HG02852 (cell line): ENCODE measurements around the gene PLCD3.
"Not testable (repeated sequence)": the region's sequence is repeated elsewhere in the genome, so short reads cannot be mapped to it uniquely, and the experiment has no call there.

Source experiments
- ATAC-seq: cut with Tn5 transposase; IDR thresholded peaks from one replicate; pipeline ENCODE4 v1.9.1; 2021; ENCODE audit warnings: mild to moderate bottlenecking, moderate library complexity; ENCODE audit not compliant: unreplicated experiment

Gene PLCD3

DNA sequence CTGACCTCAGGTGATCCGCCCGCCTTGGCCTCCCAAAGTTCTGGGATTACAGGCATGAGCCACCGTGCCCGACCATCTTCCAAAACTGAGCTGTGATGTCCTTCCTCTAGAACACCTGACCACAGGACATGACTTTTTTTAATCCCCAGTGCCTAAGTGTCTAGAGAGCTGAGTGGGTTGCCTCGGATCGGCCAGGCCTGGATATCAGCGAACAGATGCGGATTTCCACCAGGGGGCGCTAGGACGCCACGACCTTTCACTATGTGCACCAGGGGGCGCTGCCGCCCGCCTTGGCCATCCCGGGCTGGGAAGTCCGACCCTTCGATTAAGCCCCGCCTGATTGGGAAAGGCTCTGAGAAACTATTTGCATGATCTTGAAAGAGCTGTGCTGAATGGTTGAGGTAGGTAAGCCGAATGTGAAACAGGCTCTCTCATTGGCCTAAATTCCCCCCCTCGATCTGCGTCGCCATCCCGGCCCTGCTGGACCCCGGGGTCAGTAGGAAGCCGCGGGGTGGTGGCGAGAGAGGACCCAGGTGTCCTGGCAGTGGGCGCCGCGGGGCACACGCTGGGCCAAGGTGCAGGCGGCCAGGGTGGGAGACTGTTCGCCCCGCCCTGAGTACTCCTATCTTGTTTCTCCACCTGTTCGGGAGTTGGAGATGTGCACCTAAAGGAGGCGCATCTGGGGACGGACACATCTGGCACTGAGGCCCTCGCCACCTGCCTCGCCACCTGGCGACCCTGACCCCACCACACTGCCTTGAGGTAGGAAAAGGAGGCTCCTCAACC, 3.1 kb upstream of the PLCD3 start, which contains the start of gene ACBD4:
TSS of gene ACBD4 (plus strand) at position 496 of the 786 bp plus-strand sequence. CDS start 458 bp downstream, outside the sequence.
- peak; percentile 70 for ATAC-seq

DNA sequence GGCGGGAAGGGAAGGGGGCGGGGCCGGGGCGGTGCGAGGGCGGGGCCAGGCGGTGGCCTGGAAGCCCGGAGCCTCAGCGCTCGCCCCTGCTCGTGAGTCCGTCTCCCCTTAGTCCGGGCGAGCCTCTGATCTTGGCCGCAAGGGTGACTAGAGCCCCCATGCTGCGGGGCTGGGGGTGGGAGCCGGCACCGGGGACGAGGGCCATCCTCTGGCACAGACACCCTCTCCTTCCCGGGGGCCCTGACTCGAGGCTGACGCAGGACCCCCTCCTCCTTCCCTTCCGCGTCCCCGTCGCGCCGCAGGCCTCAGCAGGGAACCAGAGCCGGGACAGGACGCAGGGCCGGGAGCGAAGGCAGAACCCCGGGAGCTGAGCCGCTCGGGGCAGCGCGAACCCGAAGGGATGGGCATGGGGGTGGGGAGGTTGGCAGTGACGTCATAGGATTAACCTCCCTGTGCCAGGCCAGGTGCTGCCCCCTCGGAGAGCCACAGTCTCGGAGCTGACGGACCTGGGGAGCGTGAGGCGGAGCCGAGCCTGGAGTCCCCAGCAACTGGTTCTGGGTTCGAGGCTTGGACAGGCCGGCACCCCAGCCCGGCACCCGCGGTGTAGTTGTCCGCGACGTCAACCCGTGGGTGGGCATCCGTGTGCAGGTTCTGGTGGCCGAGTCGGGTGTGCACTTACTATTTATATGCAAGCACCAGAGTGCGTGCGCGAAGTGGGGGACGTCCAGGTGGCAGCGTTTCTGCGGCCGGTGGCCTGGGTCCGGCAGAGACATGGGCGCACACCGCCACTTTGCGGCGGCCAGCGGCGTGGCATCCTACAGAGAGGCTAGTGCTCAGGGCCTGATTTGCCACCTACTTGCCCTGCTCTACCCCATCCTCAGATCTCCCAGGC, 503 bp upstream of the PLCD3 start:
- peak; percentile 33 for ATAC-seq

DNA sequence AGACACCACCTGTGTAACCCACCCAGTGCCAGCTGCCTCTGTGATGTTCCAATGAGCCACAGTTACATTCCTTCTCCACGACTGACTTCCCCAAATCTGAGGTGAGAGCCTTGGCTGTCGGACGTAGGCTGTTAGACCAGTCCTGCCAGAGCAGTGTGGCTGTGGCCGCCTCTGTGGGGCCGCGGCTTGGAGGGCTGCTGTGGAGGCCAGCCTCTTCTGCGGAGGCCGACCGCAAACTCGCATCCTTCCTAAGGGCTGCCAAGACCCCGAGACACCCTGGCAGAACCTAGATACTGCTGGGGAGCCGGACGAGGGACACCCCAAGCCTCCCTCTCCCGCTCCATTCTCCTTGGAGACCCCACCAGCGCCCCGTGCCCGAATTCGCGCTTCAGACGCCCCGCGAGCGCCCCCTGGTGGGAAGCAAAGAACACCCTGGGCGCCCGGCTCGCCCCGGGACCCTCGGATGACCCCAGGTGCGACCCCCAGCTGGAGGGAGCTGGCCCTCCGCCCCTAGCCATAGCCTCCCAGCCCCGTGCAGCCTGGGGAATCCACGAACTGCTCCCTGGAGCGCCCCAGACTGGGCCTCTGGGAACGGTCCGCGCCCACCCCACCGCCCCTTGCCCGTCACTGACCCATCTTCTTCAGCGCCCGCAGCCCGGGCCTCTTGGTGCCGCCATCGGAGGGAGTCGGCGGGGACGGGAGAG, 547 bp downstream of the PLCD3 start:
- no peak for ATAC-seq

GRCh38 chr17:45130681-45131615, 1.4 kb downstream of the PLCD3 start:
- no peak for ATAC-seq

DNA sequence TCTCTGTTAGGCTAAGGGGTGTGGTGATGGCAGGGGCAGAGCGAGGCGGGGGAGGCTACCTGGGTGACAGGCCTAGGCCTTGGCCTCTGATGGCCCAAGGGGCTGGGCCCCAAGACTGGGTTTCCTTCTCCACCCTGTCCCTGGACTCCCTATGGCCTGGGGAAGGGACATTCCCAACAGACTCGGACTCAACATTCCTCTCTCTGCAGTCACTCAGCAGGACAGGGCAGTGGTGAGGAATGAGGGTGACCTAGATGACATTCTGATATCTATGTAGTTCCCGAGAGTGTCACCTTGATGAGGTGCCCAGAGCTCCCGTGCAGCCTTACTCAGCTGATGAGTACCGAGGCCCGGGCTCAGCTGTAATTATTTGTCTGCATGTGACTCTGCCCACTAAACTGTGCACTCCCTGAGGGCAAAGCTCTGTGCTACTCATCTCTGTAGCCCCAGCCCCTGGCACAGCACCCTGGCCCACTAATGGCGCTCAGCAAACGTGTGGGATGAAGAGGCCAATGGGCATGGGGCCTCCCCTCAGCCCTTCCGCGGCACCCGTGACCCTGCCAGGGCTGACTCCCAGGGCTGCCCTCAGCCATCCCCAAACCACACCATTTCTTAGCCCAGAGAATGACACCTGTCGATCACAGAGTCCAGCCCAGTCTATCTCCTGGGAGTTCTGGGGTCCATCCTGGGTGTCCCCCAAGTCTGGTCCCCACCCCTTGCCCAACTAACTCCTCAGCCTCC, 2.2 kb downstream of the PLCD3 start:
- ATAC-seq = no peak

DNA sequence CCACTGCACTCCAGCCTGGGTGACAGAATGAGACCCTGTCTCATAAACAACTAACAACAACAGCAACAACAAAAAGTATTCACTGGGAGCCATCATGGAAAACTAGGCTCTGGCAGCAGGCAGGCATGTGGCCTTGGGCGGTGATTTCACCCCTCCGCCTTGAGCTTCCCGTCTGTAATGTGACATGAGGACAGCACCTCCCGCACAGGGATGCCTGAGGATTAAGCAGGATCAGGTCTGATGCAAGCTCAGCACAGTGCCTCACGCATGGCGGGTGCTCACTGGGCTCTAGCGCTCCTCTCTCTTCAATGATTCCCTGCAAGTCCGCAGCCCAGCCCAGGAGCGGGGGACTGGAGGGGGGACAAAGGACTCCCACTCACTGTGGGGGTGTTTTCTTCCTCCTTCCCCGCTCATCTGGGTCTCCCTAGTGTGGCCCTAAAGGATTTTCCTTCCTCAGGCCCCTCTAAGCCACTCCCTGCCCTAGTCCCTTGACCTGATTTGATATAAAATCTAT, 2.8 kb downstream of the PLCD3 start:
- ATAC-seq = no peak

DNA sequence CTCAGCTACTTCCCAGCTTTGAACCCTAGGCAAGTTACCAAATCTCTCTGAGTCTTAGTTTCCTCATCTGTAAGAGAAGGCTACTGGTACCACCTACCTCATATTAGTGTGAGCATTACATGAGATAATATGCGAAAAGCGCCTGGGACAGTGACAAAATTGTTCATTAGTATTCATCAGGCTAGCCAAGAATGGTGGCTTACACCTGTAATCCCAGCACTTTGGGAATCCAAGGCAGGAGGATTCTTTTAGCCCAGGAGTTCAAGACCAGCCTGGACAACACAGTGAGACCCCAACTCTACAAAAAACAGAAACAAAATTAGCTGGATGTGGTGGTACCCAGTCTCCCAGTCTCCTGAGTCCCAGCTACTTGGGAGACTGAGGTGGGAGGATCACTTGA, 3.3 kb downstream of the PLCD3 start:
- ATAC-seq = no peak

DNA sequence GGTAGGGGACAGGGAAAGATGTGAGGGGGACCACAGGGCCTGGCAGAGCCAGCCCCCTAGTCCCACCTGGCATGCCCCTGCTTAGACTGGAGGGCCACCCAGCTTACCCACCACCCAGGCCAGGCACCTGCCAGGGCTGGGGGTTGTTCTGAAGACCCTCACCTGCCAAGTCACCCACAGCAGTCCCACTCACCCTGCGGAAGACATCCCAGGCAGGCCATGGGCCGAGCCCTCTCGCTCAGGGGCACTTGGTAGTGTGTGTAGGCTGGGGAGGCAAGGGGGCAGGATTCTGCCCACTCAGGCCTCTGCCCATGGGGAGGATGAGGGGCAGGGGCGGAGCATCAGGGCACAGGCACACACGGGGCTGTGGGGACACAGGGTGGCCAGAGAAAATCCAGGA, 4.0 kb downstream of the PLCD3 start:
- ATAC-seq = no peak

GRCh38 chr17:45127548-45128300, 4.6 kb downstream of the PLCD3 start:
- no peak for ATAC-seq

DNA sequence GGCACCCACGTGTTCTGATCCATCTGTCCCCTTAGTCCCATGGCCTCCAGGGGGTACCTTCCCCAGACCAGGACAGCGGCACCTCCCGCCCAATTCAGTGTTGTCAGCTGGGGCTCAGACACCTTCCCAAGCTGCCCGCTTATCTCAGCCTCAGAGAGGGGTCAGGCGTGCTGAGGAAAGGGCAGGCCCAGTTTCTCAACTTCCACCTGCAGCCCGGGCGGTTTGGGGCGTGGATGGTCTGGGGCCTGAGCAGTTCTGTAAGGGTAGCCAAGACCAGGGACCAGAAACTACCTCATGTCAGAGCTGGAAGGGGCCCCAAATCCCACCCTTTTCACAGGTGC, 5.1 kb downstream of the PLCD3 start:
- ATAC-seq = no peak

GRCh38 chr17:45125509-45125908, 6.8 kb downstream of the PLCD3 start:
- no peak for ATAC-seq

DNA sequence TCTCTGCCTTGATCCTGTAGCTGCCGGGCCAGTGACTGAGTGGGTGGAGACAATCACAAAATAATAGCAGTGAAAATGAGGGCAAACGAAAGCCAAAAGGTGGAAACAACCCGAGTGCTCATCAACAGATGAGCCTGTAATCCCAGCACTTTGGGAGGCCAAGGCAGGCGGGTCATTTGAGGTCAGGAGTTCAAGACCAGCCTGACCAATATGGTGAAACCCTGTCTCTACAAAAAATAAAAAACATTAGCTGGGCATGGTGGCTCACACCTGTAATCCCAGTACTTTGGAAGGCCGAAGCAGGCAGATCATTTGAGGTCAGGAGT, 7.6 kb downstream of the PLCD3 start:
- ATAC-seq = not testable (repeated sequence)

- ATAC-seq = no peak
Observed at GRCh38 chr17:45123930-45124796, 8.2 kb downstream of the PLCD3 start.

DNA sequence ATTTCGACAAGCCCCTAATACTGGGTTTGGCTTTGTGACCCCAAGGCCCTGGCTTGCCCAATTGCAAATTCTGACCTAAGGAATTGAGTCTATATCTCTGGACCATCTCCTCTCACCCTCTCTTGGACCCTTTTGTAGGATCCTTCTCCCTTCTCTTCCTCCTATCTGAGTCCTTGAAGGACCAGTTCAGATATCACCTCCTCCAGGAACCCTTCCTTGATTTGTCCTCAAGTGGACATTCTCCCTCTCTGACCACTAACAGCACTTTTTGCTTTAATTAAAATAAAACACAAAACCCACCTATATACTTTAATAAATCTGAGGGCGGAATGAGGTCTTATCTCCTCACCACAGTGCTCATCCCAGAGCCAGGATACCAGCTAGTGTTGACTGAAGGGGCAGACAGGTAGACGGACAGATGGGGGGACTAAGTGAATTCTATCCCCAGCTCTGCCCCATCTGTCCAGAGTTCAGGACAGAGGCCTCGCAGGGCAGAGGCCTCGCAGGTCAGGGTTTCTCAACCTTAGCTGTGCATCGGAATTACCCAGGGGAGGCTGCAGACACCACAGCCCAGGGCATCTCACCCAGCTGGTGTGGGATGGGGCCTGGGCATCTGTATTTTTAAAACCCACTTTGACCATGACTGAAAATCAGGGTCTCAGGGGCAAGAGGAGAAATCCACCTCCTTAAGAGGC, 9.1 kb downstream of the PLCD3 start:
- no peak for ATAC-seq

DNA sequence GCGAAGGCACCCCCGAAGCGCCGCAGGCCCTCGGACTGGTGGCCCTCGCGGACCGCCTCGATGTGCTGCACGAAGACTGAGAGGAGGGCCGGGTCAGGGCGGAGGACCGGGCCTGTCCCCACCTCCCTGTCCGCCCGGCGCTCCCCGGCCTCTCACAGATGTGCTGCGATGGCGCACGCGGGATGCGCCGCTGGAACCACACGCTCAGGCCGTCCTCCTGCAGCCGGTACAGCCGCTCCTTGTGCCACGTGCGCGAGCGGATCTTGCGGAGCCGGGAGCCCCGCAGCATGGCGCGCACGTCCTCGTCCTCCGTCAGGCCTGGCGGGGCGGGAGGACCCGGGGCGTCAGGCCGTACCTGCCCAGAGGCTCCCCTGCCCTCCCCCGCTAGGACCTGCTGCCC, 11.3 kb downstream of the PLCD3 start:
- ATAC-seq = no peak

GRCh38 chr17:45120558-45120957, 11.8 kb downstream of the PLCD3 start:
- ATAC-seq = no peak

- no peak for ATAC-seq
Observed at GRCh38 chr17:45119964-45120363, 12.4 kb downstream of the PLCD3 start.
